Myocyte (in vitro differentiated cells): ENCODE results near the gene ZNF398. TPM values are rescaled to one million over a fixed set of nuclear protein-coding genes. Genes with fewer than 3 reads are reported as not detected.

Source experiments
- DNase-seq: peaks from one replicate; pipeline ENCODE4 v3.0.0-alpha.2; 2012; ENCODE audit warnings: low read depth
- total RNA-seq: library from RNA; depleted of rRNA; stranded (reverse); fragments of >200 nt; gene quantifications from 2 replicates; pipeline ENCODE4 v1.2.3, GENCODE V29; 2014

Gene ZNF398
- total RNA-seq, 1 donor from 2014 or later: 21.1 TPM

DNA sequence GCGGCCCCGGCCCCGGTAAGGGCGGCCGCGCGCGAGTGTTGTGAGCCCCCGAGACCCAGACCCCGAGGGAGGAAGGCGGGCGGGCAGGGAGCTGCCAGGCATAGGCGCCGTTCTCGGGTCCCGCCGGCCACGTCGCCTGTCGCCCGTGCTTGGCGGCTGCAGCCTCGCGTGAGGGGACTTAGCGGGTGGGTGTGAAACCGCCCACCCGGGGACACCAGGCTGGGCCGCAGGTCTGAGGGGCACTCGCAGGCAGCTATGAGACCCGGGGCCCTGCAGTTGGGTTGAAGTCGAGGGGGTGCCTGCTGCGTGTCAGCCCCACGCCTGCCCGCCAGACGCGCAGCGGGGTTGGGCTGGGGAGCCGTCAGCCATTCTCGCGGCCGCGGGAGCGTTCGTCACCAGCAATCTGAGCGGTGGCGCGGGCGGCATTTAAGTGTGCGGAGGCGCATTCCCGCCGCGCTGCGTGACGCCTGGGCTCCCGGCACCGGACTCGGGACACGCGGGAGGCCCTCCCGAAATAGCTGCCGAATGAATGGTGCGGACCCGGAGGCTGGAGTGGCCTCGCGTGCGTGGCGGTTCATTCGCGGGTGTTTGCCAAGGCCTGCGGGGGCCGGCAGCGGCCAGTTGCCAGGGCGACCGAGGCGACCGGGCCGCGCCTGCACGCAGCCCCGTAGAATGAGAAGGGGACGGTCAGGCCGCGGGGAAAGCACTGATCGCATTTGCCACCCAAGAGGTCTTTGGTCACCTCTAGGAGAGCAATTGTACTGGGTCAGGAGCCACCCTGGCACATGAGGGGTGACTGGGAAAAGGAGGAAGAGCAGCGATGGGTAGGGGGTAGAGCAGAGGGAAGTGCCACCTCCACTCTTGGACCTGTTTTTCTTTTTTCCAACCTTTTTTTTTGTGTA, 750 bp downstream of the ZNF398 start:
- DNase-seq: peak; percentile 77

DNA sequence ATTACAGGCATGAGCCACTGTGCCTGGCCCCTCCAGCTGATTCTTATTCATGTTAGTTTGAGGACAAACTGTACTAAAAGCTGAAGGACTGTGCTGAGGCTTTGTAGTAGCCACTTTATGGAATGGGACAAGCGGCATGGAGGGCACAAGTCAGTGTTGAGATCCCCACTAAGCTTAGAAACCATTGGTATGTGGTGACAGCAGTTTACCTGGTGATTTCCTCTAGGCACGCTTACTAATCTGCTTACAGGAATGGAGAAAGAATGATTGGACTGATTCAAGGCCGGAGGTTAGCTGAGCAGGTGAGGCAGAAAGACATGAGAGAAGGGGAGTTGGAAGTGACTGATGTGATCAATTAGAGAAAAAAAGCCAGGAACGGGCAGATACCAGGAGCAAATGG, 3.7 kb downstream of the ZNF398 start:
- no peak for DNase-seq

DNA sequence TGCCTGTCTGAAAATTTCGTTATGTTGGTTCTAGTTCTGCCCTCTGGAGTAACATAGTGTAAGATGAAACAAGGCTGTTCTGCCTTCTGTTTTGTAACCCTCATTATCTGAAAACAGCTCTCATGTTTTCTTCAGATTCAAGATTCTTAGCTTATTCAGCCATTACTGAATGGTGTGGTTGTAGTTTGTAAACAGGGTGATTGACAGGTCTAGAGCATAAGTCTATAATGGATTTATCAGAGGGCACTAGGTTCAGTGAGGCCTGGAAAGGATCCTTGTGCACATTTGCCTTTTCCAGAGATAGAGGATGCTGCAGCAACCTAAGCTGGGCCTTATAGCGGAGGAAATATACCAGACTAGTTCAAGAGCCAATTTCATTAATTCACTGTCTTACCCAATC, 6.1 kb downstream of the ZNF398 start:
- no peak for DNase-seq

DNA sequence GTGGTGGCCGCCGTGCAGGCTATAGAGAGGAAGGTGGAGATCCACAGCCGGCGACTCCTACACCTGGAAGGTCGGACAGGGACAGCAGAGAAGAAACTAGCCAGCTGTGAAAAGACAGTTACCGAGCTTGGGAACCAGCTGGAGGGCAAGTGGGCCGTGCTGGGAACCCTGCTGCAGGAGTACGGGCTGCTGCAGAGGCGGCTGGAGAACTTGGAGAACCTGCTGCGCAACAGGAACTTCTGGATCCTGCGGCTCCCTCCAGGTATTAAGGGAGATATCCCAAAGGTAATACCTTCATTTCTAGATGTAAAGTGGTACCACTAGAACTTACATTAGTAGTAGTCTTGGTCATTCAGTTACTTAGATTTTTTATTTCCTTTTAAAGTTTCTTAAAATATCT, 6.8 kb downstream of the ZNF398 start:
- no peak for DNase-seq

DNA sequence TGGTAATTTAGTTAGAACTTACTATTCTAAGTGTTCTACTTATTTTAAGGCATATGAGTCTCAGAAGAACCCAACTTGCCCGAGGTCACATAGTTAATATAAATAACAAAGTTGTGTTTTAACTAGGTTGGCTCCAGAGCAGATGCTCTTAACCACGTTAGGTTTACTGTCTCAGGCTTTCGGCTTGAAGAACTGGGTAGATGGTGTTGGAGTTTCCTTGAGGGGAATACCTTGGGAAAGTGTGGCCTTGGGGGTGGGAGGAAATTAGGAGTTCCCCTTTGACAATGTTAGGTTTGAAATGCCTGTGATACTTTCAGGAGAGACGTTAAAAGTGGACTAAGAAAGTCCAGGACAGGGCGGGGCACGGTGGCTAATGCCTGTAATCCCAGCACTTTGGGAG, 9.6 kb downstream of the ZNF398 start:
- no peak for DNase-seq

DNA sequence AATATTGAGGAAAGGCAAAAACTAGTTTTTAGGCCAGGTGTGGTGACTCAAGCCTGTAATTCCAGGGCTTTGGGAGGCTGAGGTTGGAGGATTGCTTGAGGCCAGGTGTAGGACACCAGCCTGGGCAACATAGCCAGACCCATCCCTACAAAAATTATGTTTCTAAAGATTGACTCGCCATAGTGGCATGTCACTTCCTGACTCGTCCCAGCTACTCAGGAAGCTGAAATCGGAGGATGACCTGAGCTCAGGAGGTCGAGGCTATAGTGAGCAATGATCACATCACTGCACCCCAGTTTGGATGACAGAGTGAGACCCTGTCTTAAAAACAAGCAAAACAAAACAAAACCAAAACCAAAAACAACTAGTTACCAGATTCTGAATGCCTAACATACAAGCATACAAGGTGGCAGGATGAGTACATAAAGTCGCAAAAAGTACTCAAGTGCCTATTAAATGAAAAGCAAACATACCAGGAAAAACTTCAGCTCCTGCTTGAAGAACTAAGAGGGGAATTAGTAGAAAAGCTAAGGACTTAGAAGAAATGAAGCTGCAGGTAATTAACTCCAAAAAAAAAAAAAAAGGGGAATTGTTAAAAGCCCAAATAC, 14.1 kb downstream of the ZNF398 start:
- DNase-seq: no peak

DNA sequence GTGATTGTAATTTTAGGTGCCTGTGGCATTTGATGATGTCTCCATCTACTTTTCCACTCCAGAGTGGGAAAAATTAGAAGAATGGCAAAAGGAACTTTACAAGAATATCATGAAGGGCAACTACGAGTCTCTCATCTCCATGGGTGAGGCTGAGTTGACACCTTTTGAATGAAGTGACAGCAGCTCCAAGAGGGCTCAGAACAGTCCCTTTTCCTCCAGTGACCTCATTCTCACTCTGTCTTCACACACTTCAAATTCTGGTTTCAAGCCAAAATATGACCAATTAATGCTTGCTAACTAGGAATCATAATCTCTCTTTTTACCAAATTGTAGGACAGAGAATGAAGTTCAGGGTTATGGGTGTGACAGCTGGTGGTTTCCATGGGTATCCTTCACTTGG, 18.9 kb downstream of the ZNF398 start:
- no peak for DNase-seq

DNA sequence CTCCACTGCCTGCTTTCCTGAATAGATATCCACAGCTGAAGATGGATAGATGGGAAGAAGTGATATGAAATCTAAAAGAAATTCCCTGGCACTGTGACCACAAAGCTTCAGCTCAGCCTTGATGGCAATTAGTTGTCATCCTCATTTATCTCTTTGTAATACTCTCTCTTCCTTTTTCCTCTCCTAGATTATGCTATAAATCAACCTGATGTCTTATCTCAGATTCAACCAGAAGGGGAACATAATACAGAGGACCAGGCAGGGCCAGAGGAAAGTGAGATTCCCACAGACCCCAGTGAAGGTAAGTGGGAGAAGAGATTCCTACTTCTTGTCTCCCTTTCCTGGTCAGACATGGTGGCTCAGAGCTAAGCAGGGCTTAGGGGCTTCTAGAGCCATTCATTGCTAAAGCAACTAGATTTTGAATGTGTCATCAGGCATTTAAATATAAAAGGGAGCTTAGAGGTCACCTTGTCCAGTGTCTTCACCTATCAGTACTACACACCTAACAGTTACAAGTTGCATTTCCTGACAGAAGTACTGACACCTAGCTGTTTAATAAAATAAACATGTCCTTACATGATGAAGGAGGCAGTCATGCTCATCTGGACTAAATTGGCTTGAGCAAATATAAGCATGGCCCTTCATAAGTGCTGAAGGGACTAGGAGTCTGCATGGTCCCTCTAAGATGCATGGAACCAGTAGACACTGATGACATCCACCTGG, 19.5 kb downstream of the ZNF398 start:
- DNase-seq: no peak

DNA sequence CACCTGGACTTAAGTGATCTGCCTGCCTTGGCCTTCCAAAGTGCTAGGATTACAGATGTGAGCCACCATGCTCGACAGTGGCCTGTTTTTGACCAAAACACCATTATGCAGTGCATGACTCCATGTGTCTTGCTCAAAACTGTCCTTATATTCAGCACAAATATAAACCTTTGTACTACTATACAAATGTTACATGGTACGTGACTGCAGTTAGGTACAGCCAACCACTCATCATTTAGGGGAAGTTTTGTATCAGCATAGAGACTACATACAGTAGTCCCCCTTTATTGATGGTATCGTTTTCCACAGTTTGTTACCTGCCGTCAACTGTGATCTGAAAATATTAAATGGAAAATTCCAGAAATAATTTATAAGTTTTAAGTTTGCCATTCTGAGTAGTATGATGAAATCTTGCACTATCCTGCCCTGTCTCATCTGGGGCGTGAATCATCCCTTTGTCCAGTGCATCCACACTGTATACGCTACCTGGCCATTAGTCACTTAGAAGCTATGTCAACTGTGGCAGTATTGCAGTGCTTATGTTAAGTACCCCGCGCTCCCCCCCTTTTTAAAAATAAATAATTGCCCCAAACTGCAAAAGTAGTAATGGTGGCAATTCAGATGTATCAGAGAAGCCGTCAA, 24.8 kb downstream of the ZNF398 start:
- no peak for DNase-seq

DNA sequence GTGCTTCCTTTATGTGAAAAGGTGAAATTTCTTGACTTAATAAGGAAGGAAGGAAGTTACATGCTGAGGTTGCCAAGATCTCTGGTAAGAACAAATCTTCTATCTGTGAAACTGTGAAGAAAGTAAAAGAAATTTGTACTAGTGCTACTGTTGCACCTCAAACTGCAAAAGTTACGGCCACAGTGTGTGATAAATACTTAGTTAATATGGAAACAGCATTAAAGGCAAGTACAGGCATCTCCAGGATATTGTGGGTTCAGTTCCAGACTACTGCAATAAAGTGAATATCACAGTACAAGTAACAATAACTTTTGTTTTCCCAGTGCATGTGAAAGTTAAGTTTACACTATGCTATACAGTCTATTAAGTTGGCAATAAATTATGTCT, 25.3 kb downstream of the ZNF398 start:
- no peak for DNase-seq

DNA sequence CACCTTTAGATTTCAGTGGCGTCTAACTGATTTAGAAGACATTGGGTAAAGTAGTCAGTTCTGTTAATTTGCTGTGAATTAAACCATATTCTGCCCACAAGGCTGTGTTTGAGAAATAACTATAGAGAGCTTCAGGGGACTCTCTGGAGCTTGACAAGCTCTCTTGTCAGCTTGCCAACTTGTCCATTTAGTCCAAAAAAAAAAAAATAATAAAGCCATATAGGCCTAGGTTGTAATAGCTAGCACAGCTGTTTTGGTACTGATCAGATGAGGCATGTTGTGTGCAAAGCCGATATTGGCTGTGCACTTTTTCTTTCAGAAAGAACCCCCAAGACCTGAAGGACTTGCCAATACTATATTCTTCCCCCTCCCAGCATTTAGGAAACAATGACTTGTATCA, 27.9 kb downstream of the ZNF398 start:
- no peak for DNase-seq

DNA sequence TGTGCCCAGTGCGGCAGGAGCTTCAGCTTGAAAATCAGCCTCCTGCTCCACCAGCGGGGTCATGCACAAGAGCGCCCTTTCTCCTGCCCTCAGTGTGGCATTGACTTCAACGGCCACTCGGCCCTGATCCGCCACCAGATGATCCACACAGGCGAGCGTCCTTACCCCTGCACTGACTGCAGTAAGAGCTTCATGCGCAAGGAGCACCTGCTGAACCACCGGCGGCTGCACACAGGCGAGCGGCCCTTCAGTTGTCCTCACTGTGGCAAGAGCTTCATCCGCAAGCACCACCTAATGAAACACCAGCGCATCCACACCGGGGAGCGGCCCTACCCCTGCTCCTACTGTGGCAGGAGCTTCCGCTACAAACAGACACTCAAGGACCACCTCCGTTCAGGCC, 32.0 kb downstream of the ZNF398 start:
- DNase-seq: no peak

DNA sequence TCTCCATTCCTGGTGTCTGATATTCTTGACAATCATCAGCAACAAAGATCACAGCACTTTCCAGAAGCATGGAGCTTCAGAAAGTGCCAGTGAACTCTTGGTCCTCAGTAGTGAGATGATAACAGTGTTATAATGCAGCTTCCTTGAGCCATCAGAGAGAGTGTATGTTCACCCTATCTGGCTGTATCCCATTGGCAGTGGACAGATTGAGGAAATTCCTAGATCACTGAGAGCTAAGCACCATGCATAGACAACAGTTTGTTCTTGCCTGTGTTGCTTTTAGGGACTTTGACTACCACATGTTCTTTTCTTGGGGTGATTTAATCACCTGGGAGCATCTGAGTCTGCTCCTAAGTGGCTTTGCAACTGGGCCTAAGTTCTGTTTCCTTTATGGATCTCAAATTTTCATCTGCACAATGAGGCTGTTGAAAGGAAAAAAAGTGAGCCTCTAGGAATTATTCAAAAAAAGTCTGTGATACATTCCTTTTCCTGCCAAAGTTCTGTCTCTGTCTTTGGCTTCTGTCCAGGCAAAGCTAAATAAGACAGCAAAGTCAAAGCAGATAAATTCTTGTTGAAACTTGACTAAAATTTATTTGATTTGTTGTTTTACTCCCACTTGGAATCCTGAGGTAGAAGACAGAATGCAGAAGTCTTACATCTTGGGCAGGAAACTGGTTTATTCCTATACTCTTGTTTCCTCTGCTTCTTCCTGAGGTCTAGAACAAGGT, 33.6 kb downstream of the ZNF398 start:
- DNase-seq: peak; percentile 41

DNA sequence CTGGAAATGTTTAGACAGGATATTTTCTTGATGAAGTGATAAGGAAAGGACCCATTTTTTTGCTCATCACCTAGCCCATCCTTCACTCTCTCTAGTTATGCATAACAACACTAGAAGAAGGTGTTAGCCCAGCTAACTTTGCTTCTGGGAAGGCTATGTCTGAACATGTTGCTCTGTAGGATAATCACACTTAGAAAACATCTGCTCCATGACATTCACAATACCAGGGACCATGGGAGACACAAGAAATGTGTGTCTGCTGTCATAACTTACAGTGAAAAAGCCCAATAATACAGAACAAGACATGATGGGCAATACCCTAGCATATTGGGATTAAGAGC, 34.2 kb downstream of the ZNF398 start:
- no peak for DNase-seq

DNA sequence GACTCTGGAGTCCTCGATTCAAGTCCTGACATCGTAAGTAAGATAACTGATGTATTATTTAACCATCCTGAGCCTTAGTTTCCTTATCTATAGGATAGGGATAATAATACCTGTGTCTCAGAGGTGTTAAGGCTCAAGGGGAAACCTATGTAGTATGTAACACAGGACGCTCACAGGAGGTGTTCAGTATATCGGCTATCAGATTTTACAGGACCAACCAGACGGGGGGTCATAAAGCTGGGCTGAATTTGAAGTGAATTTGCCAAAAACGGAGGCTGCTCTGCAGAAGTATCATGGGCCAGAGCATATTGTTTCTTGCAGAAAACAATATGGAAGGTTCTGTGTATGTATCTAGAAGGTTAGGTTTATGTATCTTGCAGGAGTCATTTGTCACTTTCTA, 37.0 kb downstream of the ZNF398 start:
- no peak for DNase-seq

DNA sequence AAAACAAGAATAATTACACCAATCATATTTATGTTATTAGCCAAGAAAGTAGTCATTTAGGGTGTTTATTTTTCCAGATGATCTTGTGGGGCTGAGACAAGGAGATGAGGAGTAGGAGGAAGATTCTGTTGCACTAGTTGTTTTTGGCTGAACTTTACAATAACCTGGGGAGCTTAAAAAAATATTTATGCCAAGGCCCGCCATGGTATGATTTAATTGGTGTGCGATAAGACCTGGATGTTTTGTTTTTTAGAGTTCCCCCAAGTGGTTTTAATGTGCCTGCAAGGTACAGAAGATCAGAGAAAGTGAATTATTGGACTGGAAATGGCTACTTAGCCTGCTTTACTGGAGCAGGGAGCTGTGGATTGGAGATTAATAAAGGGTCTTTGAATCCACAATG, 41.0 kb downstream of the ZNF398 start:
- DNase-seq: no peak

DNA sequence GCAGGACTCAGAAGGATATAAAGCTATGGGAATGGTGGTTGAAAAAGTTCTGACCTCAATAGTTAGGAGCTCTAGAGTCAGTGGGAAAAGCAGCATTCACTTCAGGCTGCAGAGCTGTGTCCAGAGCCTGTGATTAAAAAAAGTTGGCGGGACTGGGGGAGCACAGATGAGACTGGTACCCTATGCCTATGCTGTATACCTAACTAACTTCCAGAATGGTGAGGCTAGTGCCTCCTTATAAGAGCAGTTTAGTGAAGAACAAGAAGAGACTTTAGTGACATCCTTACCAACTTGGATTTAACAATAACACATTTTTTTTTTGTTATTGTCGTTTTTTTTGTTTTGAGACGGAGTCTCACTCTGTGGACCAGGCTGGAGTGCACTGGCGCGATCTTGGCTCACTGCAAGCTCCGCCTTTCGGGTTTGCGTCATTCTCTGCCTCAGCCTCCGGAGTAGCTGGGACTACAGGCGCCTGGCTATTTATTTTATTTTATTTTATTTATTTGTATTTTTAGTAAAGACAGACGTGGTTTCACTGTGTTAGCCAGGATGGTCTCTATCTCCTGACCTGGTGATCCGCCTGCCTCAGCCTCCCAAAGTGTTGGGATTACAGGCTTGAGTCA, 41.5 kb downstream of the ZNF398 start:
- no peak for DNase-seq

DNA sequence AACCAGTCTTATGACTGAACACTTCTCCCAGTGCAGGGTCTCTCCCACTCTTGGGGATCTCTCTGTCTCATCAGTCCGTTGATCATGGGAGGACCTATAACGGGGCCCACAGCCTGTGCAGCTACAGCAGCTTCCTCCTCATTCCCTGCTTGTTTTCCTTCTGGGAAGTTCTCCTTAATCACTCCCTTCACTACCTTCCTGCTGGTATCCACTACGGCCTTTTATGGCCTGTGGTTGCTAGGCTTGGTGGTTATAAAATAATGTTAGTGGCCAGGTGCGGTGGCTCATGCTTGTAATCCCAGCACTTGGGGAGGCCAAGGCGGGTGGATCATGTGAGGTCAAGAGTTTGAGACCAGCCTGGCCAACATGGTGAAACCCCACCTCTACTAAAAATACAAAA, 44.6 kb downstream of the ZNF398 start:
- DNase-seq: no peak

DNA sequence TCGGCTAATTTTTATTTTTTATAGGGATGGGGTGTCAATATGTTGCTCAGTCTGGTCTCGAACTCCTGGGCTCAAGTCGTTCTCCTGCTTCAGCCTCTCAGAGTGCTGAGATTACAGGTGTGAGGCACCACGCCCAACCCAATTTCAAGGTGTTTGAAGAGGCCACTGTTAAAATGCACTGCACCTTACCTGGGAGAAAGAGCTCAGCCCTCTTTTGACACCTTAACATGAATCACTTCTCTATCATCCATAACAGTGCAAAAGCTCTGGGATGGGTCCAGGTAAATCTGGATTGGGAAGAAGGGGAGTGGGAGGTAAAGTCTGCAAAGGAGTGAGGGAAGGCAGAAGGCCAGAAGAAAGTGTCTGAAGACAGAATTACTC, 47.5 kb downstream of the ZNF398 start:
- DNase-seq: no peak

DNA sequence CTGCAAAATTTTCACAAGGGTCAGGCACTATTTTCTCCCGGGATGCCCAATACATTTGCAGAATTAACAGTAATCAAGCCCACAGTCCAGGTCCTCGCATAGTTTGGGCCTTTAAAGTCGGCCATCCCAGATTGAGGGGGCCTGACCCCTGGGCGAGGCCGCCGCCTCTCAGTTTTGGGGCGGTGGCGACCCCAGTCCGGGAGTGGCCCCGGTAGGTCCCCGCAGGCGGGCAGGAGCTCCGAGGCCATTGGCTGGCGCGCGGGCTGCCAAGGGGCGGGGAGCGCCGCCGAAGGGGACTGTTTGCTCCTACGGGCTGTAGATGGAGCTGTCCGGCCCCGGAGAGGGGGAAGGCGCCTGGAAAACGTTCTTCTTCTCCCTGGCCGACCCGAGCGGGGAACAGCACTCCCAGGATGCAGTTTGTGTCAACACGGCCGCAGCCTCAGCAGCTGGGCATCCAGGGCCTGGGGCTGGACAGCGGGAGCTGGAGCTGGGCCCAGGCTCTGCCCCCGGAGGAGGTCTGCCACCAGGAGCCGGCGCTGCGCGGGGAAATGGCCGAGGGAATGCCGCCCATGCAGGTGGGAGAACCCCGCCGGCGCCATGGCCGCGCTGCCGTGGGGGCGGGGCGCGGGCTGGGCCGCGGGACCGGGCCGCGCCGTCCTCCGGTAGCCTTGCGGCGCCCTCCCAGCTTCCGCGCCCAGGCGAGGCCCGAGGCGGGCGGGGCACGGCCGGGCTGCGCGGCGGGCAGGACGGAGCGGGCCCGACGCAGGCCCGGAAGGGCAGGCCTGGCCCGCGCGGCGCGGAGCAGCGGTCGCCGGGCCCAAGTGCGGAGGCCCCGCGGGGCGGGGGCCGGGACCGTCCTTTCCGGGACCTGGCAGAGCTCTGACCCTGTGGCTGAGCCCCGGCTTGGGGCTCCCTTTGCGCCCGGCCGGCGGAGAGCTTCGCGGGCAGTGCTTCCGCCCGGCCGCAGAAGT, 48.2 kb downstream of the ZNF398 start, which contains the start of gene ZNF282:
ZNF282 (plus strand) TSS at position 367 of the 971 bp plus-strand sequence; CDS start at position 411, 44 bp downstream.
- DNase-seq: peak; percentile 97
